ENCODE measurements around the gene TGM3.

DNA sequence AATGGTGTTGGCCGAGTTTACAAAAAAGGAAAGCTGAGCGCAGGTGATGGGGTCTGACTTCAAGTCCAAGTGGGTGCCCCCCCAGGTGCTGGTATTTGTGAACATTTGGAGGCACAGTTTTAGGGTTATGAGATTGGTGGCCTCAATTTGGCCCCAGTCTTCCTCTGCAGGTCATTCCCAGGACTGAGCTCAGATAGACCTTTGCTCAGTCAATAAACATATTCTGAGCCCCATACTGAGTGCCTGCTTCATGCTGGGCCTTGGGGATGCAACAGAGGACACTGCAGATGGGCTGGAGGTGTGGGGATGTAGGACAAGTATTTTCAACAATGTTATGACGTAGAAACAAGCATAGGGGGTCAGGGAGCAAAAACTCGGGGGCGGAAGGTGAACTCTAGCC lies 33.5 kb downstream of the TGM3 start:
- TF ChIP-seq, protein P1, sequence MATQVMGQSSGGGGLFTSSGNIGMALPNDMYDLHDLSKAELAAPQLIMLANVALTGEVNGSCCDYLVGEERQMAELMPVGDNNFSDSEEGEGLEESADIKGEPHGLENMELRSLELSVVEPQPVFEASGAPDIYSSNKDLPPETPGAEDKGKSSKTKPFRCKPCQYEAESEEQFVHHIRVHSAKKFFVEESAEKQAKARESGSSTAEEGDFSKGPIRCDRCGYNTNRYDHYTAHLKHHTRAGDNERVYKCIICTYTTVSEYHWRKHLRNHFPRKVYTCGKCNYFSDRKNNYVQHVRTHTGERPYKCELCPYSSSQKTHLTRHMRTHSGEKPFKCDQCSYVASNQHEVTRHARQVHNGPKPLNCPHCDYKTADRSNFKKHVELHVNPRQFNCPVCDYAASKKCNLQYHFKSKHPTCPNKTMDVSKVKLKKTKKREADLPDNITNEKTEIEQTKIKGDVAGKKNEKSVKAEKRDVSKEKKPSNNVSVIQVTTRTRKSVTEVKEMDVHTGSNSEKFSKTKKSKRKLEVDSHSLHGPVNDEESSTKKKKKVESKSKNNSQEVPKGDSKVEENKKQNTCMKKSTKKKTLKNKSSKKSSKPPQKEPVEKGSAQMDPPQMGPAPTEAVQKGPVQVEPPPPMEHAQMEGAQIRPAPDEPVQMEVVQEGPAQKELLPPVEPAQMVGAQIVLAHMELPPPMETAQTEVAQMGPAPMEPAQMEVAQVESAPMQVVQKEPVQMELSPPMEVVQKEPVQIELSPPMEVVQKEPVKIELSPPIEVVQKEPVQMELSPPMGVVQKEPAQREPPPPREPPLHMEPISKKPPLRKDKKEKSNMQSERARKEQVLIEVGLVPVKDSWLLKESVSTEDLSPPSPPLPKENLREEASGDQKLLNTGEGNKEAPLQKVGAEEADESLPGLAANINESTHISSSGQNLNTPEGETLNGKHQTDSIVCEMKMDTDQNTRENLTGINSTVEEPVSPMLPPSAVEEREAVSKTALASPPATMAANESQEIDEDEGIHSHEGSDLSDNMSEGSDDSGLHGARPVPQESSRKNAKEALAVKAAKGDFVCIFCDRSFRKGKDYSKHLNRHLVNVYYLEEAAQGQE (IDR thresholded peaks at IDR 0.05; ENCODE audit: insufficient read depth in 1 of 2, low read depth in 2 of 2, low read length in 2 of 2), result no peak
- TF ChIP-seq TAF1 (IDR thresholded peaks at IDR 0.05; ENCODE audit: borderline replicate concordance, insufficient read depth, low read length), result no peak
- TF ChIP-seq POLR2AphosphoS5 (IDR thresholded peaks at IDR 0.05; ENCODE audit: low read depth, low read length), result no peak
- TF ChIP-seq SIN3A (IDR thresholded peaks at IDR 0.05; ENCODE audit: borderline replicate concordance, insufficient read depth, low read length), result no peak
- TF ChIP-seq FOXP2 (optimal IDR thresholded peaks at IDR 0.05; ENCODE audit: borderline replicate concordance, extremely low read depth, extremely low read length, insufficient read depth), result no peak
